SKM-1 (cell line): Measurements from ENCODE around the gene LGALS12.
"Not testable (repeated sequence)": the region's sequence is repeated elsewhere in the genome, so short reads cannot be mapped to it uniquely, and the experiment has no call there.

Source experiments
- DNase-seq: peaks from one replicate; lab custom pipeline; 2025; ENCODE audit not compliant: unreplicated experiment; lab: John Stamatoyannopoulos, UW

The LGALS12 gene

DNA sequence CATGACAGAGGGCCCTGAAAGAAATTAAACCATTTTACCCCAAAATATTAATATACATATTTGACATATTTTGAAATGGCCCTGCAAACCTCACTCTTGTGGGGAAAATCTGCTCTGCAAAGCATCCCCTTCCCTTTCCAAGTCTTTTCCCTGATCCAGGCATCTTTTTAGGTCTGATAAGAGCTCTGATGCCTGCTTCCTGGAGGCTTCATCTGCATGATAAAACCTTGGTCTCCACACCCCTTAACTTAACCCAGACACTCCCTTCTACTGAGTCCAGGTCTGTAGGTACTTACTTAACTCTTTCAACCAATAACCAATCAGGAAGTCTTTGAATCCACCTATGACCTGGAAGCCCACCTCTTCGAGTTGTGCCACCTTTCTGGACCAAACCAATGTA is 1.8 kb upstream of the LGALS12 start:
- no peak for DNase-seq

DNA sequence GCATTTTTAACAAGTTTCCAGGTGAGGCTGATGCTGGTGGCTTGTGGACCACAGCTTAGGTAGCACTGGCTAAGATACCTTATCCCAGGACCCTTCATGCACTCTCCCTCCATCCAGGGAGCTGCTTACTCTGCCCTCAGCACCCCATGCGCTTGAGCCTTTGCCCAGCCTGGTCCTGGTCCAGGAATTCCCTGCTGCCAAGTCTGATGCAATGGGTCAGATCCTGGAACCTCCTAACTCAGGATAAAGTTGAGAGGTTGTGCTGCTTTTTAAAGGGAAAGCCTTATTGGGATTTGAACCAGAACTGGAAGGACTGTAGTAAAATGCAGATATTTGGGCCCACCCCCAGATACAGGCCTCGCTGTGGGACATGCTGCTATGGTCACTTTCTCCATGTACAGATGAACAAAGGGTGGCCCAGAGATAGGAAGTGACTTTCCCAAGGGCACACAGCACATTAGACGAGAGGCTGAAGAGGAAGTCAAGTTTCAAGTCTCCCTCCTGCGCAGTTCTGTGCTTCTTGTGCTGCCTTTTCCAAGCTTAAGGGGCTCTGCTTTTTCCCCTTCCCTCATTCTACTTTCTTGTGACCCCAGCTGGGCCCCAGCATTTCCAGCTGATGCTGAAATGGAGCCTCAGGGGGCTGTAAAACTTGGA is 824 bp upstream of the LGALS12 start:
- DNase-seq, result no peak

DNA sequence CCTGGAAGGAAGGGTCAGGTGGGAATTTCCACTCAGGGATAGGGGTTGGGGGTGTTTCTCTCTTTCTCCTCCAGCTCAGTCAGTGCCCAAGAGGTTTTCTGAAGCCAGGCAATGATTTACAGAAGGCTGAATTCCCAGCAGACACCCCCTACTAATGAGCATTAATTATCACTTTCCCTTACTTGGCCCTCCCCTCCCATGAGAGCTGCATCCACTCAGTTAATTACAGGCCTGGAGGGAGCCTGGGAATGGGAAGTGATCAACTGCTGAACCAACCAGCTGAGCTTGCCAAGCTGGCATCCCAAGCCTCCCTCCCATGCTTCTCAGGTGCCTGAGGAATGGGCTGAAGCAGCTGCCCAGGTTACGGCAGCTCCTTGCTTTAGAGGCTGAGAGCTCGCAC is 992 bp downstream of the LGALS12 start:
- no peak for DNase-seq

DNA sequence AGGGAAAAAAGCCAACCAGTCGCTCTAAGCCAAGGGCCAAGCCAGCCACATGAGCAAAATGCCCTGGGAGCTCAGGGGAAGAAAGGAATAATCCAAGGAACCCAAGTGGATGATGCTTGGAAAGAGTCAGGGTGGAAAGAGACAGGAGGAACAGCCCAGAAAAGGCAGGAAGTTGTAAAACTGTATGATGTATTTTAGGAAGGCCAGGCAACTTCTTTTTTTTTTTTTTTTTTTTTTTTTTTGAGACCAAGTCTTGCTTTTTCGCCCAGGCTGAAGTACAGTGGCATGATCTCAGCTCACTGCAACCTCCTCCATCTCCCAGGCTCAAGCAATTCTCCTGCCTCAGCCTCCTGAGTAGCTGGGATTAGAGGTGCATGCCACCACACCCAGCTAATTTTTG is 1.6 kb downstream of the LGALS12 start:
- no peak for DNase-seq

DNA sequence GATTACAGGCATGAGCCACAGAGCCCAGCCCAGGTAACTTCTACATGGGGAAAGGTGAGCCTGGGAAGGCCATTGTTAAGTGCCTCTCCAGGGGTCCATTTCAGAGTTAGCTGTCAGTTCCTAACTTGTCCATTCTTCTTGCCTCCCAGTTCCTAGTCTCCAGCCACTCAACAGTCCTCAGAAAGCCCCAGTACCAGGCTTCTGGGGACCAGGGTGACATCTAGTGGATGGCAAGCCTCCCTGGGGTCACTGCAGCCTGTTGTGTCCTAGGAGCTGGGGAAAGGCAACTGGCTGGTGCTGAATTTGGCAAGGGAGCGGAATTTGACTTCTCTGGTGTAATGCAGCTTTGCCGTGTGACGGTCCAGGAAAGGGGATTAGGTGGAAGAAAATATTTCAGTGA is 2.1 kb downstream of the LGALS12 start:
- peak; percentile 64 for DNase-seq

DNA sequence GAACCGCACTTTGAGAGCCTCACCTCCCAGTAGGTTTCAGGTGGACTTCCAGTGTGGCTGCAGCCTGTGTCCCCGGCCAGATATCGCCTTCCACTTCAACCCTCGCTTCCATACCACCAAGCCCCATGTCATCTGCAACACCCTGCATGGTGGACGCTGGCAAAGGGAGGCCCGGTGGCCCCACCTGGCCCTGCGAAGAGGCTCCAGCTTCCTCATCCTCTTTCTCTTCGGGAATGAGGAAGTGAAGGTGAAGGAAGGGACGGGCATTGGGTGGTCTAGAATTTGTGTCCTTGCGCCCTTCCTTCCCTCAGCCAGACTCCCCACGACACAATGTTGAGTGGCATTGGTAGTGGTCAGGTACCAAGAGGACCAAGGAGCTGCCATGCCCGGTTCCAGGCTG is 2.9 kb downstream of the LGALS12 start:
- no peak for DNase-seq

DNA sequence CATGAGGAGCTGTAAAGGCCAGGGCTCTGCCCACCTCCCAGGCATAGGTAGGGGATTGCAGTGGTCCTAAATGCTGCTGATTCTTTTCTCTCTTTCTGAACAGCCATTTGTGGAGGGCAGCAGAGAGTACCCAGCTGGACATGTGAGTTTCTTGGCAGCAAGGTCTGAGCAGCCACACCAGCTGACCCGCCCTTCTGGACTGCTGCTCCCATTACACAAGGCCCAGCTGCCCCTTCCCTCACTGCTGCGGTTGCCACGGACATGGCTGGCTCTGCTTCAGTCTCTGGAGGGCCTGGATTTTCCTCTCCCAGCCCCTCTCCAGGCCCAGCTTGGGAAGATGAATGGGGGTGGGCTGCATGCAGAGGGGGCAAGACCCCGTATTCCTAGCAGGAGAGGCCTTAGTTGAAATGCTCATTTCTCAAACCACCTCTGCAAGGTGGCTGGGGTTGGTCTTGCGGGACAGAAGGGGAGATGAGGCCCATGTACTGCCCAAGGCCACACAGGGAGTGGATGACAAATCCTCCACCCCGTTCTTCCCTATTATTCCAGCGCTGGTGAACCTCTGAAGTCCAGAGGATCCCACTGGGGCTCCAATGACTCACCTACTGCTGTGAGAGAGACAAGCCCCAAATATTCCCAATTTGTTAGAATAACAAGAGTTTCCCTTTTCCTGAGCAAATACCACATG is 4.6 kb downstream of the LGALS12 start:
- DNase-seq, result no peak

DNA sequence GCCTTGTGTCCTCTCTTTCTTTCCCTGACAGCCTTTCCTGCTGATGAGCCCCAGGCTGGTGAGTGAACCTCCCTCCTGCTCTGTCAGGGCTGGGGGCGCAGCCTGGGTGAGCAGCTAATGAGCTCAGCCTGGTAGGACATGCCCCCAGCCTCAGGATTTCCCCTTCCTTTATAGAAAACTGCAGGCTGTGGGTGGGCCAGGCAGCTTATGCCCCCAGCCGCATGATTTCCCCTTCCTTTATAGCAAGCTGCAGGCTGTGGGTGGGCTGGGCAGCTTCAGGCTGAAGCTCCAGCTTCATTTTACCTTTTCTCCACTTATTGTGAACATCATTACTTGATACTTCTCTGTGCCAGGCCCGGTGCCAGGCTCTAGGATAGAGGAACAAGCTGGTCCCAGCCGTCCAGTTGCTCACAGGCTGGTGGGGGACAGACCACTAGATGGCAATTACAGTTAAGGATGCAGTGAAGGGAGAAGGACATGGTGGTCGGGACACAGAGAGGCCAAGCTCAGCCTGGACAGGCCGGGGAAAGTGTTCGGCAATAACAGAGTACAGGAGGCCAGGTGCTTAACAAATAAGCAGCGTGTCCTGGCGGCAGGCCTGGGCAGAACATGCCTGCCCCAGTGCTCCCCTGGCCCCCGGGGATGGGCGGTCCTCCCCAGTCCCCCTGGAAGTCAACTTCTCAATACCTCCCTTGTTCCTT is 5.3 kb downstream of the LGALS12 start:
- no peak for DNase-seq

DNA sequence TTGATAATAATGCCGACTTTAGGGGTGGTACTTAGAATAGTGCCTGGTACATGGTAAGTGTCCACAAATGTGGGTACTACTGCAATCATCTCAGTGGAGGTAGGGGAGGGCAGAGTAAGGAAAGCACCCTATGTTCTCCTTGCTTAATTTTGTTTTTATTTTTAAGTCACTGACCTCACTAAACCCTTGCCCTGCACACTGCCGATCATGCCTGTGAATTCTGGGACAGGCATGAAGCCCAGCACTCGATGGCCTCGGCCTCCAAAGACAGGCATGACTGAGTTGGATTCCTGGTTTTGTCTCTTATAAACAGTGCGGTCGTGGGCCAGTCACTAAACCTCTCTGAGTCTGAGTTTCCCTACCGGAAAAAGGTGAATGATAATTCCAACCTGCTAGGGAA is 6.9 kb downstream of the LGALS12 start:
- no peak for DNase-seq

DNA sequence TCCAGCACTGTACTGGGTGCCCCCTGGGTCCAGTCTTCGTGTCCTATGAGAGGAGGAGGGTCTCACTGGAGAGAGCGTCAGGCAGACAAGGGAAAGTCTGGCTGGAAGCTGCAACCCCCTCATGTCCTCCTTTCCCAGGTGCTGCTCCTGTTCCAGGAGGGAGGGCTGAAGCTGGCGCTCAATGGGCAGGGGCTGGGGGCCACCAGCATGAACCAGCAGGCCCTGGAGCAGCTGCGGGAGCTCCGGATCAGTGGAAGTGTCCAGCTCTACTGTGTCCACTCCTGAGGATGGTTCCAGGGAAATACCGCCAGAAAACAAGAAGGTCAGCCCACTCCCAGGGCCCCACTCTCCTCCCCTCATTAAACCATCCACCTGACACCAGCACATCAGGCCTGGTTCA is 10.2 kb downstream of the LGALS12 start:
- no peak for DNase-seq

DNA sequence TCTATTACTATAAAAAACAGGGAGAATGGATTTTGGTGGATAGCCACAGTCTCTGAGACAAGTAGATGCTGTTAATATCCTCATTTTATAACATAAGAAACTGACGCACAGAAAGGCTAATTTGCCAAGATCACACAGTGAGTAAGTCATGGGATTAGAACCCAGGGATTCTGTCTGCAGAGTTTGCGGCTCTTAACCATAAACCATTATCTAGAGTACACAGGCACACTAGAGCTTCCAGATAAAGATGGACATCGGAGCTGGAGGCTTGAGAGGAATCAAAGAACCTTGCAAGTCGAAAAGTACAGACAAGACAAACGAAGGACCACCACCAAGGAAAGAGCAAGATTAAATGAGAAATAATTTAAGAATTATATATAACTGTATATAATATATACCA is 11.3 kb downstream of the LGALS12 start:
- no peak for DNase-seq

DNA sequence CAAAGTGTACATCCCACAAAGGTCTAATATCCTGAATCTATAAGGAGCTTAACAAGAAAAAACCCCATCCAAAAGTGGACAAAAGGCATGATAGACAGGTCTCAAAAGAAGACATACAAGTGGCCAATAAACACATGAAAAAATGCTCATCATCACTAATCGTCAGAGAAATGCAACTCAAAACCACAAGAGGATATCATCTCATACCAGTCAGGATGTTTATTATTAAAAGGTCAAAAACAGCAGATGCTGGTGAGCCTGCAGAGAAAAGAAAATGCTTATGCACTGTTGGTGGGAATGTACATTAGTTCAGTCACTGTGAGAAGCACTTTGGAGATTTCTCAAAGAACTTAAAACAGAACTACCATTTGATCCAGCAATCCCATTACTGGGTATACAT is 12.7 kb downstream of the LGALS12 start:
- no peak for DNase-seq

DNA sequence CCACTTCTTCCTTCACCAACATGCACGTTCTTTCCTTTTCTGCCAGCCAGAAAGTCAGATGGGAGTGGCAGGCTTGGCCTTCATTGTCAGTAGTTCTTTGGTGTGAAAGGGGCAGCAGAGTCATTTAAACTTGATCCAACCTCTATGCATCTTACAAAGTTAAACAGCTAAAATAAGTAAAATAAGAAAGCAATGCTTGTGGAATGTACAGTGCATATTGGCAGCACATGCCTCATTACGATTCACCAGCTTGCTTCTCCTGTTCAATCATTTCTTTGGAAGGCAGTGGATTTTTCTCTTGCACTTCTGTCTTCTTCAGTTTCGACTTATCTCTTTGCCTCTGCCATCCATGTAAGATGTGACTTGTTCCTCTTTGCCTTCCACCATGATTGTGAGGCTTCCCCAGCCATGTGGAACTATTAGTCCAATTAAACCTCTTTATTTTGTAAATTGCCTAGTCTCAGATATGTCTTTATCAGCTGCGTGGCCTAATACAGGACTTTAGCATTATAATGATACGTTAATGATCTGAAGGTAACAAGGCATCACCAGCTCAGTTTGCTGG is 14.8 kb downstream of the LGALS12 start:
- no peak for DNase-seq

DNA sequence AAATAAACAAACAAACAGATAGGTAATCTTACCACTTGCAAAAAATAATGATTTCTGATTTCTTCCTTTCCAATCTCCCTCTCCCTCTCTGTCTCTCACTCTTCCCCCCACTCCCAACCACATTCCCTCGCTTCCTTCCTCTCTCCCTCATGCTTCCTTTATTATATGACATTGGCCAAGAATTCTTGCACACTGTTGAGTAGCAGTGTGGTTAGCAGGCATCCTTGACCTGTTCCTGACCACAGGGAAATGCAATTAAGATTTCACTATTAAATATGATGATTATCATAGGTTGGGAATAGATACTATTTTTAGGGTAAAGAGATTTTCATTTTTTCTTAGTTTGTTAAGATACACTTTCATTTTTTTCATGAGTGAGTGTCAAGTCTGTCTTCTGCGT is 16.0 kb downstream of the LGALS12 start:
- no peak for DNase-seq

DNA sequence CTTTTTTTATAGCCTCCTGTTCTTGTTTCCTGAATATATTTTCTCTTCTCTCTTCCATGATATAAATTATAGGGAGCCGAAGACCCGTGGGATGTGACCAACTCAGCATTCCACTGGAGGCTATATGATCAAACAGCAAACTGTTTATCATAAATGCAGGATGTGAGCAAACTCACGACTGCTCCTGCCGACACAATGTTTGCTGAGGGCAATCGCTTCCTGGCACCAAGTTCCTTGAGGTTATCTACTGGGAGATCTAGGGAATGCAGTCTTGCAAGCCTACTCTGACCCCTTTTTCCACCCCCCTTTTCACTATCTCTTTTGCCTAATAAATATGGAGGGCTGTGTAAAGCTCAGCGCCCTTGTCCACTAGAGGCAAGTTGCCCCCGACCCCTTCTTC is 17.3 kb downstream of the LGALS12 start:
- DNase-seq, result no peak

DNA sequence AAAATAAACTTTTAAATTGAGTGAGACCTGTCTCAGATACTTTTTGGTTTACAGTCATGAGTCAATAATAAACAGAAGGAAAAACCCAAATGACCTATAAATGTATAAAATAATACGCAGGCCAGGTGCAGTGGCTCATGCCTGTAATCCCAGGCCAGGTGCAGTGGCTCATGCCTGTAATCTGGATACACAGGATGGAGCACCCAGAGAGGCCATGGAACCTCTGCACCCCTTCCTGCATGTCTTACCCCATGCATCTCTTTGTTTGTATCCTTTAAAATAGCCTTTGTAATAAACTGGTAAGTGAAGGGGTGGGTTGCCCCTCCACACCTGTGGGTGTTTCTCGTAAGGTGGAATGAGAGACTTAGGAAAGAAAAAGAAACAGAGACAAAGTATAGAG is 21.8 kb downstream of the LGALS12 start:
- DNase-seq, result no peak

DNA sequence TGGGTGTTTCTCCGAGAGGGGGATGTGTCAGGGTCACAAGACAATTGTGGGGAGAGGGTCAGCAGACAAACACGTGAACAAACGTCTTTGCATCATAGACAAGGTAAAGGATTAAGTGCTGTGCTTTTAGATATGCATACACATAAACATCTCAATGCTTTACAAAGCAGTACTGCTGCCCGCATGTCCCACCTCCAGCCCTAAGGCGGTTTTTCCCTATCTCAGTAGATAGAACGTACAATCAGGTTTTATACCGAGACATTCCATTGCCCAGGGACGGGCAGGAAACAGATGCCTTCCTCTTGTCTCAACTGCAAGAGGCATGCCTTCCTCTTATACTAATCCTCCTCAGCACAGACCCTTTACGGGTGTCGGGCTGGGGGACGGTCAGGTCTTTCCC is 22.3 kb downstream of the LGALS12 start:
- DNase-seq, result not testable (repeated sequence)

DNA sequence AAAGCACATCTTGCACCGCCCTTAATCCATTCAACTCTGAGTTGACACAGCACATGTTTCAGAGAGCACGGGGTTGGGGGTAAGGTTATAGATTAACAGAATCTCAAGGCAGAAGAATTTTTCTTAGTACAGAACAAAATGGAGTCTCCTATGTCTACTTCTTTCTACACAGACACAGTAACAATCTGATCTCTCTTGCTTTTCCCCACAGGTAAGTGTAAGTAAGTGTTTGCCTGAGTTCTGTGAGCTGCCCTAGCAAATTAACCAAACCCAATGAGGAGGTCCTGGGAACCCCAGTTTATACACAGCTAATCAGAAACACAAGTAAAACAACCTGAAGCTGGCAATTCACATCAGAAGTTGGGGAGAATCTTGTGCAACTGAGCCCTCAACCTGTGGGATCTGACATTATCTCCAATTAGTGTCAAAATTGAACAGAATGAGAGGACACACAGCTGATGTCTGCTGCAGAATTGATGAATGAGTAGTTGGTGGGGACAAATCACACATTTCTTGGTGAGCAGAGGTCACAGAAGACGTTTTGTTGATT is 22.9 kb downstream of the LGALS12 start:
- DNase-seq, result not testable (repeated sequence)

DNA sequence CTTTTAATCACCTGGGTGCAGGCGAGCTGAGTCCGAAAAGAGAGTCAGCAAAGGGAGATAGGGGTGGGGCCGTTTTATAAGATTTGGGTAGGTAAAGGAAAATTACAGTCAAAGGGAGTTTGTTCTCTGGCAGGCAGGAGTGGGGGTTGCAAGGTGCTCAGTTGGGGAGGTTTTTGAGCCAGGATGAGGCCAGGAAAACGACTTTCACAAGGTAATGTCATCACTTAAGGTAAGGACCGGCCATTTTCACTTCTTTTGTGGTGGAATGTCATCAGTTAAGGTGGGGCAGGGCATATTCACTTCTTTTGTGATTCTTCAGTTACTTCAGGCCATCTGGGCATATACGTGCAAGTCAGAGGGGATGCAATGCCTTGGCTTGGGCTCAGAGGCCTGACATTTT is 23.5 kb downstream of the LGALS12 start:
- DNase-seq, result not testable (repeated sequence)

DNA sequence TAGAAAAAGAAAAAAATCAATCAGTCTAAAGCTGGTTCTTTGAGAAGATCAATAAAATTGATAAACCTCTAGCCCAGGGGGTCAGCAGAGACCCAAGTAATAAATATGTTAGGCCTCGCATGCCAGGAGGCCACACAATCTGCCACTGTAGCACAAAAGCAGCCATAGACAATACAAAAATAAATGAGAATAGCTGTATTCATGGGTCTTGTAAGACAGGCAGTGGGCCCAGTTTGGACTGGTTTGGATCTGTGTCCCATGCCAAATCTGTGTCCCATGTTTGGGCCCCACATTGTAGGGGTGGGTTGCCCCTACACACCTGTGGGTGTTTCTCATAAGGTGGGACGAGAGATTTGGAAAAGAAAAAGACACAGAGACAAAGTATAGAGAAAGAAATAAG is 24.1 kb downstream of the LGALS12 start:
- no peak for DNase-seq

DNA sequence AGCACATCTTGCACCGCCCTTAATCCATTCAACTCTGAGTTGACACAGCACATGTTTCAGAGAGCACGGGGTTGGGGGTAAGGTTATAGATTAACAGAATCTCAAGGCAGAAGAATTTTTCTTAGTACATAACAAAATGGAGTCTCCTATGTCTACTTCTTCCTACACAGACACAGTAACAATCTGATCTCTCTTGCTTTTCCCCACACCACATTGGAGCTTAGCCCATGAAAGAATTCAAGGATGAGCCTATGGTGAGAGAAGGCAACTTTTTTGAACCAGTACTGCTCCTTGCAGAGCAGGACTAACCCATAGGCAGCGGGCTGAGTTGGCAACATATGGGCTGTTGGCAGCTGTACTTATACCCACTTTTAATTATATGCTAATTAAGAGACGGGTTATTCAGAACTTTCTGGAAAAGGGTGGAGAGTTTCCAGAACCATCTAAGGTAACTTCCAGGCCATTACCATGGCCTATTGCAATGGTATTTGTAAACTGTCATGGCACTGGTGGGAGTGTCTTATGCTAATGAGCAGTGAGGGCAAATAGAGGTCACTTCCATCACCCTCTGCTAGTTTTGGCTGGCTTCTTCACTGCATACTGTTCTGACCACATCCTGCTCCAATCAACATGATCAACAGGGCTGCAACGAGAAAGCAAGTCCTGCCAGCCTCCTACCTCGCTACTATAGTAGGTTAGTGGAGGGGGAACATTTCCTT is 25.3 kb downstream of the LGALS12 start:
- peak; percentile 34 for DNase-seq
